HG03342 (cell line): Measurements from ENCODE around the gene LINGO1.

Experiments used
- ATAC-seq: cut with Tn5 transposase; IDR thresholded peaks from one replicate; pipeline ENCODE4 v1.9.1; 2021; ENCODE audit warnings: mild to moderate bottlenecking, moderate library complexity; ENCODE audit not compliant: unreplicated experiment

LINGO1 gene

GRCh38 chr15:77573802-77574201 lies 58.9 kb downstream of the LINGO1 start:
- ATAC-seq, result no peak

- ATAC-seq, result no peak
These were observed 60.5 kb downstream of the LINGO1 start for GRCh38 chr15:77572186-77572585.

- no peak for ATAC-seq
These were observed 61.0 kb downstream of the LINGO1 start for GRCh38 chr15:77571741-77572140.

- ATAC-seq, result no peak
These were observed 61.5 kb downstream of the LINGO1 start for GRCh38 chr15:77571181-77571580.

GRCh38 chr15:77569729-77570125 lies 63.0 kb downstream of the LINGO1 start:
- no peak for ATAC-seq

- ATAC-seq, result no peak
These were observed 63.6 kb downstream of the LINGO1 start for GRCh38 chr15:77568973-77569728.

- no peak for ATAC-seq
These were observed 64.4 kb downstream of the LINGO1 start for GRCh38 chr15:77568014-77568972.

- no peak for ATAC-seq
These were observed 65.5 kb downstream of the LINGO1 start for GRCh38 chr15:77567202-77567601.

GRCh38 chr15:77566092-77566491 lies 66.6 kb downstream of the LINGO1 start:
- ATAC-seq, result no peak

- no peak for ATAC-seq
These were observed 67.3 kb downstream of the LINGO1 start for GRCh38 chr15:77565378-77565915.

- no peak for ATAC-seq
These were observed 67.8 kb downstream of the LINGO1 start for GRCh38 chr15:77564938-77565337.

GRCh38 chr15:77564341-77564740 lies 68.4 kb downstream of the LINGO1 start:
- no peak for ATAC-seq

- no peak for ATAC-seq
These were observed 69.0 kb downstream of the LINGO1 start for GRCh38 chr15:77563623-77564156.
